Muscle of leg (tissue), 11 donors: ENCODE data around the gene CDKN2D. TPM values are rescaled to one million over a fixed set of nuclear protein-coding genes. Genes with fewer than 3 reads are reported as not detected.

Experiments
- DNase-seq: peaks from one replicate; pipeline ENCODE4 v3.0.0; 2013
- H3K27ac ChIP-seq: one replicate; pipeline ENCODE4 v1.5.1; 2013; ENCODE audit warnings: mild to moderate bottlenecking, low read length, control low read depth
- H3K27me3 ChIP-seq: one replicate; pipeline ENCODE4 v1.6.1; 2013; ENCODE audit warnings: low read length; ENCODE audit not compliant: control insufficient read depth, insufficient read depth
- H3K36me3 ChIP-seq: one replicate; pipeline ENCODE4 v1.6.1; 2013; ENCODE audit warnings: low read length; ENCODE audit not compliant: control insufficient read depth, insufficient read depth
- H3K4me1 ChIP-seq: one replicate; pipeline ENCODE4 v1.6.1; 2013; ENCODE audit warnings: low read length; ENCODE audit not compliant: control insufficient read depth, insufficient read depth
- H3K4me3 ChIP-seq: one replicate; pipeline ENCODE4 v1.5.1; 2013; ENCODE audit warnings: low read length, control low read depth
- H3K9me3 ChIP-seq: replicated peaks from 2 replicates; pipeline ENCODE4 v1.6.1; 2013; ENCODE audit warnings: low read depth, low read length; ENCODE audit not compliant: control insufficient read depth
- WGBS: methylation state at CpG from one replicate; pipeline ENCODE4 v1.1.5; 2013; ENCODE audit warnings: missing lambda C conversion rate; ENCODE audit not compliant: insufficient coverage; 5-methylcytosine and 5-hydroxymethylcytosine counted together
- polyA plus RNA-seq, 8 donors: library from polyadenylated mRNA; unstranded; fragments of 120-200 nt; gene quantifications; one replicate each; pipeline versions ENCODE4 v1.2.1 to v1.2.3, GENCODE V29; 2013; ENCODE audit warnings: inconsistent platforms in 1 of 8, low replicate concordance in 1 of 8; ENCODE audit not compliant: insufficient read length in 8 of 8, insufficient read depth in 1 of 8
- total RNA-seq: library from RNA; stranded (reverse); fragments of 120-200 nt; gene quantifications from one replicate; pipeline ENCODE4 v1.2.4, GENCODE V29; 2013

The CDKN2D gene
- total and polyA plus RNA-seq, 9 donors, result 6.8 to 19.5 (median 16.0) TPM

DNA sequence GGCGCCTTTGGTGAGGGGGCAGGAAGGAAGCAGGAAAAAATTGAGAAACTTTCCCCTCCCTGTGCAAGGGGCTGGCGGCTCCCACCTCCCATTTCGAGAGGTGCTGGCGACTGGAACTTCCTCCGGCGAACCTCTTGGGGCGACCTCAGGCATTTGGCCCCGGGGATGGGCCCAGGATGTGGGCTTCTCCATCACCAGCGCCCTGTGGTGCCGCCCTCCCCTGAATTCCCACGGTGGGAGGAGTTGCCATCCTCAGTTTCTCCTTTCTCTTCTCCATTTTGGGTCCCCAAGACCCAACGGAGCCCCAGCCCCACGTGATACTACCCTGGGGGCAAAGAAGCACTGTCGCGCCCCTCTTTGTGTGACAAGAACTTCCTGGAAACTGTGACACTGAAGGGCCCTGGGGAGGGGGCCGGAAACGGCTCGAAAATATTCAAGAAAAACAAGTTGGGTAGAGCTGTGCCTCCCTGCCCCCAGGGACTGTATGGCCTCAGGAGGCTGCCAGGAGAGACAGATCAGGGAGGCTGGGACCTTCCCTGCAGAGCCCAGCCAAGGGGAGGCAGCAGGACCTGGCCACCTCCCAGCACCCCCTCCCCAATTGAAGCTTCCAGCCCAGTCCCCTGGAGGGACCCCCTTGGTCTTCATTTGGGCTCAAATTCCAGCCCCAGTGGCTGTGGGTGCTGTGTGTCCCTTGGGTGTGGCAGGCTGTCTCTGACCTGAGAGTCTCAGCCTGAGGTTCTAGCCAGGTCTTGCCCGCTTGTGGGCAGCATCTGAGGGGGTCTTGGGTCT lies 34.5 kb upstream of the CDKN2D start:
- WGBS, result 14% methylated on average over 14 of the region's 19 CpGs

DNA sequence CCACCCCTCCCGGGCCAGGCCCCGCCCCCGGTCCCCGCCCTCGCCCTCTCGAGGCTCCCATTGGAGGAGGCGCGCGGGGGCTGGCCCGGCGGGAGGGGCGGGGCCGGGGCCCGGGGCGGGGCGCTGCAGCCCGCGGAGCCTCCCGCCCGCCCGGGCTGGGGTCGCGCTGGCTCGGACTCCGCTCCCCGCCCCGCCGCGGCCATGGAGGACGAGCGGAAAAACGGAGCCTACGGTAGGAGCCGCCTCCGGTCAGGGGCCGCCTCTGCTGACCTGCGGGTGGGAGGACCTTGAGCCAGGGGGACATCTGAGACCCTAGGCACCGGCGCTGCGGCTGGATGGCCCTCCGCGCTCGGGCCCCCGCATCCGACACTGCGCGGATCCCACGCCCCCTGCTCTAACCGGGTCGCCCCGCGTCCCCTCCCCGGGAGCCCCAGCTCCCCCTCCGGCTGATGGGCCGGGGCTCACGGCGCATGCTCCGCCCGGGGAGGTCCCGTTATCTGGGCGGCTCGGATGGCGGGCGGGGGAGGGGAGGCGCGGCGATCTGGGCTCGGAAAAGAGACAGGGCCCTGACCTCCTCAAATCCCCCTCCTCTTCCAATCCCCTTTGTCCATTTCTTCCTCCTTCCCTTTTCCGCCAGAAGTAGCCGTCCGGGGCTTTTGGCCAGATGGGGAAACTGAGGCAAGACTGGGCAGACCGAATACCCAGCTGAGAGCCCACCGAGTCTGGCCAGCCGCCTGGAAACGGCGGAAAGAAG lies 33.7 kb upstream of the CDKN2D start:
- H3K4me3 ChIP-seq, result peak overlapping the region; percentile 60
- peak; percentile 90 for DNase-seq
- under 1% methylated on average over 62 of the region's 76 CpGs for WGBS
- peaks cover 5% of the 10 kb centered on the region for H3K9me3 ChIP-seq
- H3K27me3 ChIP-seq, result peaks cover 9% of the 10 kb centered on the region
- H3K4me1 ChIP-seq, result peaks cover 17% of the 10 kb centered on the region
- no peaks in the 10 kb centered on the region for H3K36me3 ChIP-seq
- peak overlapping the region; percentile 83 for H3K27ac ChIP-seq

More for the DNA sequence above, 34.5 kb upstream of the CDKN2D start:
- no peaks in the 10 kb centered on the region for H3K36me3 ChIP-seq
- H3K4me3 ChIP-seq, result peak overlapping the region; percentile 60
- H3K27ac ChIP-seq, result peak overlapping the region; percentile 83
- peaks cover 8% of the 10 kb centered on the region for H3K27me3 ChIP-seq
- peak; percentile 71 for DNase-seq
- peaks cover 5% of the 10 kb centered on the region for H3K9me3 ChIP-seq
- H3K4me1 ChIP-seq, result peaks cover 17% of the 10 kb centered on the region

DNA sequence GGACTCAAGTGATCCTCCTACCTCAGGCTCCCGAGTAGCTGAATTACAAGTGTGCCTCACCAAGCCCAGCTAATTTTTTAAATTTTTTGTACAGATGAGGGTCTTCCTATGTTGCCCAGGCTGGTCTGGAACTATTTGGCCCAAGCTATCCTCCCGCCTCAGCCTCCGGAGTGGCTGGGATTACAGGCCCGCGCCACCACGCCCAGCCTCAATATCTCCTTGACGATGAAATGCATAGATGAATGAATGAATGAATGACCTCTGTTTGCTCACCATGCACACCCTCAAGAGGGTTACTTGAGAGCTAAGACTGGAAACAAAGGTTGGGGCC lies 33.2 kb upstream of the CDKN2D start:
- H3K27ac ChIP-seq, result no peak overlapping the region
- 8% methylated on average over 2 of the region's 7 CpGs for WGBS
- DNase-seq, result no peak
- peaks cover 5% of the 10 kb centered on the region for H3K9me3 ChIP-seq
- H3K4me1 ChIP-seq, result peaks cover 17% of the 10 kb centered on the region
- peaks cover 9% of the 10 kb centered on the region for H3K27me3 ChIP-seq
- no peak overlapping the region for H3K4me3 ChIP-seq
- no peaks in the 10 kb centered on the region for H3K36me3 ChIP-seq

DNA sequence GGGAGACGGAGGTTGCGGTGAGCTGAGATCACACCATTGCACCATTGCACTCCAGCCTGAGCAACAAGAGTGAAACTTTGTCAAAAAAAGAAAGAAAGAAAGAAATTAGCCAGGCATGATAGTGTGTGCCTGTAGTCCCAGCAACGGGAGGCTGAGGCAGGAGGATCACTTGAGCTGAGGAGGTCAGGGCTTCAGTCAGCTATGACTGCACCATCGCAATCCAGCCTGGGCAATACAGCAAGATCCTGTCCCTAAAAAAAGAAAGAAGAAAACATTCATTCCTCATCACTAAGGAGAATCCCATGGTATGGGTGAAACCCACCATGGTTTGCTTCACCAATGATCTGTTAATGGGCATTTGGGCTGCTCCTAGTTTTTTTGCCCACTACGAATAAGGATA lies 31.4 kb upstream of the CDKN2D start:
- Histone ChIP-seq H3K27me3 (peaks cover 9% of the 10 kb centered on the region), H3K27ac (no peak overlapping the region), H3K36me3 (no peaks in the 10 kb centered on the region), H3K4me3 (no peak overlapping the region), H3K9me3 (peaks cover 5% of the 10 kb centered on the region), H3K4me1 (peaks cover 17% of the 10 kb centered on the region)
- DNase-seq, result no peak
- WGBS, result 90% methylated on average over 3 of the region's 5 CpGs

DNA sequence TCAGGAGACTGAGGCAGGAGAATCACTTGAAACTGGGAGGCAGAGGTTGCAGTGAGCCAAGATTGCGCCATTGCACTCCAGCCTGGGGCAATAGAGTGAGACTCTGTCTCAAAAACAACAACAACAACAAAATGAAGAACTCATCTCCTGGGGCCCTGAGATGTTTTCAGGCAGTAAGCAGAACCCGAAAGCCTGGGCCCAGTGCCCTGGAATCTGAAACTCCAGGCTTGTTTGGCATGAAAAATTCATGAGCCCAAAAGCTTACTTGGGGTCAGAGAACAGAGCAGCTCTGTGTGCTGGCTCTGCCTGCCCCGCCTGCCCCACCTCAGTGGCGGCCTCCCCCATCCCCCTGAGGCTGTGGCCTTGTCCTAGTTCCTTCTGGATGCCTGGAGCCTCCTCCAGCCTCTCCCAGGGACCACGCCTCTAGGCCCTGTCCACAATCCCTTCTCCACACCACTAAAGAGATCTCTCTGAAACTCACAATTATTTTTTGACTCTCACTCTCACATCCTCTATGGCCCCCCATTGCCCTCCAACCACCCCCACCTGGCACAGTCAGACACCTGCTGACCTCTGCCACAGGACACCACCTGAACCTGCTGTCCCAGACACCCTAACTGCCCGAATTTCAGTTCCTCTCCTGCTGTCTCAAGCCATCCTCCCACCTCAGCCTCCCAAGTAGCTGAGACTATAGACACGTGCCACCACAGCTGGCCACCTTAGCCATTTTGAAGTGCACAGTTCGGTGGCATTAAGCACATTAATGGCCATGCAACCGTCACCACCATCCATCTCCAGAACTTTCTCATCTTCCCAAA lies 25.2 kb upstream of the CDKN2D start:
- H3K27me3 ChIP-seq, result peaks cover 3% of the 10 kb centered on the region
- H3K4me3 ChIP-seq, result no peak overlapping the region
- peaks cover 4% of the 10 kb centered on the region for H3K4me1 ChIP-seq
- H3K36me3 ChIP-seq, result no peaks in the 10 kb centered on the region
- H3K27ac ChIP-seq, result no peak overlapping the region
- DNase-seq, result no peak
- no peaks in the 10 kb centered on the region for H3K9me3 ChIP-seq
- WGBS, result 63% methylated on average over 7 of the region's 9 CpGs

DNA sequence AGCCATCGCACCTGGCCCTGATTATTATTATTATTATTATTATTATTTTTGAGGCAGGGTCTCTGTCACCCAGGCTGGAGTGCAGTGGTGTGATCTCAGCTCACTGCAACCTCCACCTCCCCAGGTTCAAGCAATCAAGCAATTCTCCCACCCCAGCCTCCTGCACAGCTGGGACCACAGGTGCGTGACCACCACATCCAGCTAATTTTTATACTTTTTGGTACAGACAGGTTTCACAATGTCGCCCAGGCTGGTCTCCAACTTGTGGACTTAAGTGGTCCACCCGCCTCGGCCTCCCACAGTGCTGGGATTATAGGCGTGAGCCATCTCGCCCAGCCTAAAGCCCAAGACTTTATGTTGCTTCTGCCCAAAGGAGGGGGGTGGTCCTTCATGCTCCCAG lies 24.4 kb upstream of the CDKN2D start:
- H3K4me1 ChIP-seq, result peaks cover 4% of the 10 kb centered on the region
- H3K4me3 ChIP-seq, result no peak overlapping the region
- H3K36me3 ChIP-seq, result no peaks in the 10 kb centered on the region
- H3K27me3 ChIP-seq, result peaks cover 9% of the 10 kb centered on the region
- 93% methylated on average over 5 of the region's 7 CpGs for WGBS
- H3K27ac ChIP-seq, result no peak overlapping the region
- no peaks in the 10 kb centered on the region for H3K9me3 ChIP-seq
- DNase-seq, result no peak

DNA sequence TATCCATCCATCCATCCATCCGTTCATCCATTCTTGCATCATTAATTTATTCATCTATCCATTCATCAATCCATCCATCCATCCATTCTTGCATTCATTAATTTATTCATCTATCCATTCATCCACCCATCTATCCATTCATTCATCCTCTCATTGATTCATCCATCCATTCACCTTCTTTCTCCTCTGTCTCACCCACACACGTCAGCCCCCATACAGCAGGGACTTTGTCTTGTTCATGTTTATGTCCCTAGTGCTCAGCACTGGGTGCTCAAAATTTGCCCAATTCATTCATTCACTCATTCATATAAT lies 19.0 kb upstream of the CDKN2D start:
- DNase-seq, result no peak
- WGBS, result 76% methylated on average over 2 of the region's 2 CpGs
- no peak overlapping the region for H3K27ac ChIP-seq
- no peaks in the 10 kb centered on the region for H3K9me3 ChIP-seq
- H3K4me1 ChIP-seq, result no peaks in the 10 kb centered on the region
- peaks cover 32% of the 10 kb centered on the region for H3K27me3 ChIP-seq
- no peak overlapping the region for H3K4me3 ChIP-seq
- no peaks in the 10 kb centered on the region for H3K36me3 ChIP-seq

DNA sequence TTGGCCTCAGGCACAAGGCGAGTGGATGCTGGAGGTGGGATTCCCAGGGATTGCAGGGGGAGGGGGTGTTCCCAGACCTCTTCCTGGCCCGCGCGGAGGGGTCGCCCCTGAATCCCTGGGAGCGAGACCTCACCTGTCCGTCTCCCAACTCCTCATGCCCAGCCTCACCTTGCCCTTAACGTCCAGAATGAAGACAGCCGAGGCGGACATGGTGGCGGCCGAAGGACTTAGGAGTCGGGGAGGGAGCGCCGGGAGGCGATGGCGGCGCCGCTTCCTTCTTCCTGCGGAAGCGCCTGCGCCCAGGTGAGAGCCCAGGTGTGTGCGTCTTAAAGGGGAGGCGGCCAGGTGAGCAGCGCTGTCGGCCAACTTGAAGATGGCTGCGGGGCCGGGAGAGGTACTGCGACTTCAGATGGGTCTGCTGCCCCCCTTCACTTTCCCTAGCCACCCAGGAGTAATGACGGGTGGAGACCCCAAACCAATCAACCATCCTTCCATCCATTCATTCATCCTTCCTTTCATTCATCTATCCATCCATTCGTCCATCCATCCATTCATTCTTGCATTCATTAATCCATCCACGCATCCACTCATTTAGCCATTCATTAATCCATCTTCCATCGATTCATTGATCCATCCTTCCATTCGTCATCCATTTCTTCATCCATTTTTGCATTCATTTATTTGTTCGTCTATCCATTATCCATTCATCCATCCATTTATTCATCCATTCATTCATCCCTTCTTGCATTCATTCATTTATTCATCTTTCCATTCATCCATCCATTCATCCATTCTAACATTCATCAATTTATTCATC lies 18.5 kb upstream of the CDKN2D start, which contains the start of gene AP1M2:
Gene AP1M2, minus strand, starts transcription at position 291 of the 817 bp plus-strand sequence. Its CDS starts 81 bp downstream, at position 210.
- H3K4me3 ChIP-seq, result no peak within 1 kb of the TSS
- no peak for DNase-seq
- no peak within 1 kb of the TSS for H3K27ac ChIP-seq
- 25% methylated on average over 20 of the region's 35 CpGs for WGBS
- H3K4me1 ChIP-seq, result no peaks in the 10 kb centered on the region
- no peaks in the 10 kb centered on the region for H3K36me3 ChIP-seq
- H3K9me3 ChIP-seq, result no peaks in the 10 kb centered on the region
- peaks cover 32% of the 10 kb centered on the region for H3K27me3 ChIP-seq

DNA sequence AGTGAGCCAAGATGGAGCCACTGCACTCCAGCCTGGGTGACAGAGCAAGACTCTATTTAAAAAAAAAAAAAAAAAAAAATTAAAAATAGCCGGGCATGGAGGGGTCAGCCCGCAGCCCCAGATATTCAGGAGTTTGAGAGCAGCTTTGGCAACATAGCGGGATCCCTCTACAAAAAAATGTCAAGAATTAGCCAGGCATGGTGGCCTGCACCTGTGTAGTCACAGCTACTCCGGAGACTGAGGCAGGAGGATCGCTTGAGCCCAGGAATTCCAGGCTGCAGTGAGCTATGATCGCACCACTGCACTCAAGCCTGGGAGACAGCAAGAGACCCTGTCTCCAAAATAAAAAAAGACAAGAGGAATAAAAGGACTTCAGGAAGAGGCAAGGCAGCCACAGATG lies 17.6 kb upstream of the CDKN2D start:
- Histone ChIP-seq H3K4me3 (no peak overlapping the region), H3K4me1 (no peaks in the 10 kb centered on the region), H3K27me3 (peaks cover 32% of the 10 kb centered on the region), H3K27ac (no peak overlapping the region), H3K9me3 (no peaks in the 10 kb centered on the region), H3K36me3 (no peaks in the 10 kb centered on the region)
- DNase-seq, result no peak
- WGBS, result 55% methylated on average over 4 of the region's 6 CpGs
